Keratinocyte (primary cell): ENCODE results near the gene TBC1D3B. TPM values are rescaled to one million over a fixed set of nuclear protein-coding genes. Genes with fewer than 3 reads are reported as not detected.
"Not testable (repeated sequence)": the region's sequence is repeated elsewhere in the genome, so short reads cannot be mapped to it uniquely, and the experiment has no call there.

Experiments
- DNase-seq: peaks from one replicate; pipeline ENCODE4 v3.0.0-alpha.2; 2011; ENCODE audit warnings: low read depth, missing footprints, low spot score
- FAIRE-seq: peaks from 2 replicates; lab custom pipeline; 2011; peaks lifted over from hg19 to GRCh38; lab: Jason Lieb, UNC
- H2AFZ ChIP-seq: 2 replicates; pipeline ENCODE4 v1.6.0; 2012; ENCODE audit warnings: low read length, control low read depth, inconsistent platforms; ENCODE audit not compliant: control insufficient read depth
- H3K27ac ChIP-seq: 2 replicates; pipeline ENCODE4 v1.5.1; 2011; ENCODE audit warnings: low read length; ENCODE audit not compliant: control insufficient read depth, insufficient read depth
- H3K27me3 ChIP-seq: 3 replicates; pipeline ENCODE4 v1.6.0; 2011; ENCODE audit warnings: low read length; ENCODE audit not compliant: control insufficient read depth, insufficient read depth; ENCODE audit errors: extremely low read depth
- H3K36me3 ChIP-seq, 2 experiments: 2 replicates in 1 of 2; 3 replicates in 1 of 2; pipeline ENCODE4 v1.5.1; 2011; ENCODE audit warnings: low read length in 2 of 2, mild to moderate bottlenecking in 1 of 2; ENCODE audit not compliant: control insufficient read depth in 2 of 2, insufficient read depth in 2 of 2; ENCODE audit errors: extremely low read depth in 1 of 2
- H3K4me1 ChIP-seq: 3 replicates; pipeline ENCODE4 v1.5.1; 2011; ENCODE audit warnings: low read length; ENCODE audit not compliant: control insufficient read depth, insufficient read depth; ENCODE audit errors: extremely low read depth
- H3K4me2 ChIP-seq: 3 replicates; pipeline ENCODE4 v1.6.0; 2011; ENCODE audit warnings: low read depth, low read length; ENCODE audit not compliant: control insufficient read depth, insufficient read depth; ENCODE audit errors: extremely low read depth
- H3K4me3 ChIP-seq, 3 experiments: fragments of 200-600 bp in 1 of 3; sonication (generic) in 1 of 3; 2 replicates in 2 of 3; 3 replicates in 1 of 3; pipeline ENCODE4 v1.5.1; 2011 to 2016; ENCODE audit warnings: low read length in 3 of 3, mild to moderate bottlenecking in 3 of 3, control low read depth in 2 of 3, inconsistent platforms in 1 of 3, low read depth in 1 of 3, mixed read lengths in 1 of 3, mixed run types in 1 of 3, moderate library complexity in 1 of 3; ENCODE audit not compliant: control insufficient read depth in 2 of 3, insufficient read depth in 2 of 3; ENCODE audit errors: extremely low read depth in 1 of 3
- H3K79me2 ChIP-seq: 2 replicates; pipeline ENCODE4 v1.6.0; 2012; ENCODE audit warnings: low read length; ENCODE audit not compliant: control insufficient read depth, insufficient read depth
- H3K9ac ChIP-seq: 3 replicates; pipeline ENCODE4 v1.6.0; 2011; ENCODE audit warnings: low read length; ENCODE audit not compliant: control insufficient read depth, insufficient read depth; ENCODE audit errors: extremely low read depth
- H3K9me1 ChIP-seq: 3 replicates; pipeline ENCODE4 v1.6.0; 2011; ENCODE audit warnings: low read length; ENCODE audit not compliant: control insufficient read depth, insufficient read depth; ENCODE audit errors: extremely low read depth
- H3K9me3 ChIP-seq: 2 replicates; pipeline ENCODE4 v1.5.1; 2012; ENCODE audit warnings: low read depth, low read length; ENCODE audit not compliant: control insufficient read depth
- H4K20me1 ChIP-seq: 3 replicates; pipeline ENCODE4 v1.6.0; 2011; ENCODE audit warnings: low read length; ENCODE audit not compliant: control insufficient read depth, insufficient read depth; ENCODE audit errors: extremely low read depth
- CTCF ChIP-seq, 3 experiments: IDR thresholded peaks in 1 of 3; conservative IDR thresholded peaks in 1 of 3; optimal IDR thresholded peaks in 1 of 3; 2 replicates in 2 of 3; 3 replicates in 1 of 3; pipeline versions ENCODE3 to v1.5.1; 2011; ENCODE audit warnings: low read length in 3 of 3, mild to moderate bottlenecking in 3 of 3, moderate library complexity in 2 of 3, control low read depth in 1 of 3, inconsistent platforms in 1 of 3; ENCODE audit not compliant: insufficient read depth in 2 of 3; ENCODE audit errors: extremely low read depth in 1 of 3
- EZH2 ChIP-seq: IDR thresholded peaks from one replicate; pipeline ENCODE4 v1.6.1; 2012; ENCODE audit warnings: inconsistent platforms, mild to moderate bottlenecking, low read length, moderate library complexity
- dilution Hi-C: fragments of 300-500 bp; cut with MboI; formaldehyde crosslinking; loops from one replicate; pipeline ENCODE4 v1.7.0; 2020; ENCODE audit warnings: low sequenced_read_pairs; ENCODE audit not compliant: extremely low pct_ligation_motif_present
- polyA plus RNA-seq, 5 experiments: library from polyadenylated mRNA; depleted of rRNA in 3 of 5; stranded (reverse) in 3 of 5; stranded (forward) in 1 of 5; unstranded in 1 of 5; fragments of >200 nt; gene quantifications; 1 replicate in 1 of 5; 2 replicates in 3 of 5; 3 replicates in 1 of 5; pipeline versions ENCODE4 v1.2.1 to v1.2.3, GENCODE V29; 2011 to 2012; ENCODE audit warnings: missing spikeins in 2 of 5, low read depth in 1 of 5, low replicate concordance in 1 of 5

Gene TBC1D3B
- polyA plus RNA-seq, 1 donor (not counting 4 experiments of a cell fraction or from before 2014, with no cell fraction given) = 0.71 TPM

- H3K4me1 ChIP-seq, FAIRE-seq, H3K4me2 ChIP-seq, H2AFZ ChIP-seq, H3K27me3 ChIP-seq, H4K20me1 ChIP-seq, H3K27ac ChIP-seq, H3K4me3 ChIP-seq, H3K36me3 ChIP-seq, dilution Hi-C loops, H3K9me1 ChIP-seq, H3K79me2 ChIP-seq, H3K9me3 ChIP-seq, H3K9ac ChIP-seq, DNase-seq: not testable (repeated sequence)
Measured at GRCh38 chr17:36168836-36169235, 7.6 kb downstream of the TBC1D3B start.

DNA sequence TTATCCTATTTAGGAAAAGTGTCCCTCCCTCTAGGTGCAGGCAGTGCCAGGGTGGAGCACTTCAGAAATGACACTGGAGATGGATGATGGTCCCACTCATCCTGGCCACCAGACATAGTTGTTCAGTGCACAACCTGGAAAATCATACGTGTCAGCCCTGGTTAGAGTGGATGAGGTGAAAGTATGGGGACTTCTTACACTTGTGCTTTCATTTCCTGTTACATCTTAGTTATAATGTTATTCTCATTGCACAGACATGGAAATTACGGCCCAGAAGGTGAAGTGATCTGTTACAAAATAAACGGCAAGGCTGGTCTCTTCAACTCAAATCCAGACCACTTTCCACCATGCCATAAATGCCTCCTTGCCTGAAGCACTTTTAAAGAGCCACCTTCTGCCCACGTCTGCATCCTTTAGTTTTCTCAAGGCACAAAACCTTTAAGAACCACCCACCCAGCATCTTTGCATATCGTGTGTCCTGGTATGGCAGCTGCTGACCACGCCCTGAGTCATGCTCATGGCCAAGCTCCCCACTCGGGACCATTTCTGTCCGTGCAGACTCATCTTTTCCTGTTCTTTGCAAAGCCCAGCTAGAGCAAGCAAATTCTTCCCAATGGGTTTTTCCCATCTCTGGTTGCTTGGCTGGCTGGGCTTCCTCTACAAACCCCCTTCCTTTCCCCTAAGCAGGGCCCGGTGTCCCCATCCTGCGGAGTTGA, 22.4 kb downstream of the TBC1D3B start:
- no peaks in the 10 kb centered on the region for H3K27me3 ChIP-seq
- no peaks in the 10 kb centered on the region for H3K9me3 ChIP-seq
- no peak overlapping the region for H3K27ac ChIP-seq
- no peak overlapping the region for H3K4me2 ChIP-seq
- dilution Hi-C loops = no loop called here
- no peaks in the 10 kb centered on the region for H4K20me1 ChIP-seq
- no peak for FAIRE-seq
- H3K9me1 ChIP-seq = no peaks in the 10 kb centered on the region
- H3K4me1 ChIP-seq = no peaks in the 10 kb centered on the region
- H2AFZ ChIP-seq = no peak overlapping the region
- H3K4me3 ChIP-seq = no peak overlapping the region
- no peak overlapping the region for H3K9ac ChIP-seq
- no peak for DNase-seq
- no peak for TF ChIP-seq CTCF (optimal IDR thresholded peaks at IDR 0.05 in 1 of 3, IDR thresholded peaks at IDR 0.05 in 1 of 3, conservative IDR thresholded peaks at IDR 0.05 in 1 of 3; ENCODE audit: extremely low read depth in 1 of 3, insufficient read depth in 2 of 3, low read length in 3 of 3)
- no peak for TF ChIP-seq EZH2
- no peaks in the 10 kb centered on the region for H3K36me3 ChIP-seq
- H3K79me2 ChIP-seq = no peaks in the 10 kb centered on the region
